H1 (cell line): ENCODE results near the gene KCND3. TPM values are rescaled to one million over a fixed set of nuclear protein-coding genes. Genes with fewer than 3 reads are reported as not detected.

ENCODE experiments used
- CTCF ChIA-PET: fragments of 300-600 bp; sonication (Branson Sonifier 250); formaldehyde crosslinking; loops from one replicate; lab custom pipeline; 2021; ENCODE audit not compliant: partially characterized antibody; lab: Charles Lee
- POLR2A ChIA-PET: fragments of 300-600 bp; sonication (Branson Sonifier 250); formaldehyde crosslinking; loops from one replicate; lab custom pipeline; 2021; ENCODE audit warnings: inconsistent platforms; ENCODE audit not compliant: partially characterized antibody; lab: Charles Lee
- DNase-seq, 2 experiments: peaks; one replicate each; pipeline versions ENCODE4 v3.0.0 to v3.0.0-alpha.2; 2010 to 2022; ENCODE audit warnings: low spot score in 2 of 2, low read depth in 1 of 2, mixed read lengths in 1 of 2
- FAIRE-seq: peaks from 2 replicates; lab custom pipeline; 2011; peaks lifted over from hg19 to GRCh38; lab: Jason Lieb, UNC
- H2AFZ ChIP-seq: 2 replicates; pipeline ENCODE4 v1.8.1; 2012; ENCODE audit warnings: low read length, inconsistent platforms
- H2AK5ac ChIP-seq: 2 replicates; pipeline ENCODE4 v1.6.1; 2013; ENCODE audit warnings: low read depth, low read length
- H2BK120ac ChIP-seq: replicated peaks from 2 replicates; pipeline ENCODE3; 2013; ENCODE audit warnings: low read depth, low read length, inconsistent platforms
- H2BK12ac ChIP-seq: 2 replicates; pipeline ENCODE4 v1.6.1; 2013; ENCODE audit warnings: low read depth, low read length
- H2BK15ac ChIP-seq: 2 replicates; pipeline ENCODE4 v1.6.1; 2013; ENCODE audit warnings: low read length
- H2BK20ac ChIP-seq: 2 replicates; pipeline ENCODE4 v1.6.1; 2013; ENCODE audit warnings: low read length
- H2BK5ac ChIP-seq: 2 replicates; pipeline ENCODE4 v1.6.1; 2013; ENCODE audit warnings: low read depth, low read length
- H3K14ac ChIP-seq: 2 replicates; pipeline ENCODE4 v1.6.1; 2013; ENCODE audit warnings: inconsistent platforms; ENCODE audit not compliant: insufficient read length
- H3K18ac ChIP-seq: 2 replicates; pipeline ENCODE4 v1.6.1; 2013; ENCODE audit warnings: low read length; ENCODE audit errors: extremely low read depth
- H3K23ac ChIP-seq: 2 replicates; pipeline ENCODE4 v1.6.1; 2013; ENCODE audit warnings: inconsistent platforms; ENCODE audit not compliant: insufficient read length
- H3K23me2 ChIP-seq: 2 replicates; pipeline ENCODE4 v1.6.1; 2013; ENCODE audit warnings: low read depth, low read length
- H3K27ac ChIP-seq: 2 replicates; pipeline ENCODE4 v1.6.1; 2011; ENCODE audit warnings: low read depth, low read length, inconsistent platforms
- H3K27me3 ChIP-seq, 4 experiments: replicated peaks in 1 of 4; 1 replicate in 1 of 4; 2 replicates in 3 of 4; pipeline versions ENCODE4 v1.6.1 to v1.8.1; 2011 to 2013; ENCODE audit warnings: low read length in 3 of 4, mild to moderate bottlenecking in 3 of 4, inconsistent platforms in 2 of 4, mixed read lengths in 2 of 4, moderate library complexity in 1 of 4; ENCODE audit not compliant: control insufficient read depth in 3 of 4, insufficient read depth in 3 of 4; ENCODE audit errors: extremely low read depth in 1 of 4
- H3K36me3 ChIP-seq, 4 experiments: 2 replicates each; pipeline versions ENCODE4 v1.6.1 to v1.8.1; 2011 to 2013; ENCODE audit warnings: mild to moderate bottlenecking in 4 of 4, low read length in 3 of 4, moderate library complexity in 2 of 4, control low read depth in 1 of 4, inconsistent platforms in 1 of 4; ENCODE audit not compliant: insufficient read depth in 4 of 4, control insufficient read depth in 2 of 4
- H3K4ac ChIP-seq: replicated peaks from 2 replicates; pipeline ENCODE3; 2013; ENCODE audit warnings: low read length, low read depth, mixed read lengths, inconsistent platforms; ENCODE audit not compliant: insufficient read length
- H3K4me1 ChIP-seq, 4 experiments: replicated peaks in 1 of 4; 1 replicate in 1 of 4; 2 replicates in 3 of 4; pipeline versions ENCODE4 v1.6.1 to v1.8.1; 2011 to 2013; ENCODE audit warnings: low read length in 3 of 4, inconsistent platforms in 2 of 4, mixed read lengths in 1 of 4; ENCODE audit not compliant: insufficient read depth in 4 of 4, control insufficient read depth in 3 of 4
- H3K4me2 ChIP-seq, 2 experiments: 2 replicates each; pipeline versions ENCODE4 v1.6.1 to v1.8.1; 2011 to 2013; ENCODE audit warnings: low read depth in 2 of 2, low read length in 2 of 2, control low read depth in 1 of 2, inconsistent platforms in 1 of 2, mild to moderate bottlenecking in 1 of 2; ENCODE audit not compliant: insufficient read depth in 1 of 2
- H3K4me3 ChIP-seq, 4 experiments: fragments of 200-600, 300-600 bp in 1 of 4; sonication (generic), shearing (Covaris generic), sonication (Bioruptor Twin) in 1 of 4; 2 replicates each; pipeline versions ENCODE4 v1.5.1 to v1.8.1; 2011 to 2016; ENCODE audit warnings: low read length in 4 of 4, low read depth in 3 of 4, control low read depth in 2 of 4, inconsistent platforms in 2 of 4, mild to moderate bottlenecking in 2 of 4, mixed read lengths in 1 of 4, moderate library complexity in 1 of 4; ENCODE audit not compliant: insufficient read depth in 2 of 4; ENCODE audit errors: extremely low read depth in 1 of 4
- H3K56ac ChIP-seq: replicated peaks from 2 replicates; pipeline ENCODE3; 2013; ENCODE audit warnings: low read depth, mild to moderate bottlenecking, mixed read lengths, low read length, inconsistent platforms; ENCODE audit not compliant: insufficient read length
- H3K79me1 ChIP-seq: 2 replicates; pipeline ENCODE4 v1.6.1; 2013; ENCODE audit warnings: low read depth, low read length, control low read depth
- H3K79me2 ChIP-seq, 2 experiments: 2 replicates each; pipeline versions ENCODE4 v1.6.1 to v1.8.1; 2012 to 2013; ENCODE audit warnings: low read length in 2 of 2, mild to moderate bottlenecking in 2 of 2, inconsistent platforms in 1 of 2; ENCODE audit not compliant: insufficient read depth in 2 of 2, control insufficient read depth in 1 of 2
- H3K9ac ChIP-seq, 4 experiments: replicated peaks in 1 of 4; 1 replicate in 1 of 4; 2 replicates in 3 of 4; pipeline versions ENCODE4 v1.6.1 to v1.8.1; 2011 to 2013; ENCODE audit warnings: low read depth in 3 of 4, low read length in 3 of 4, control low read depth in 2 of 4, mild to moderate bottlenecking in 2 of 4, moderate library complexity in 2 of 4, inconsistent platforms in 1 of 4; ENCODE audit errors: extremely low read depth in 1 of 4
- H3K9me3 ChIP-seq, 2 experiments: 2 replicates each; pipeline versions ENCODE4 v1.6.1 to v1.8.1; 2012 to 2013; ENCODE audit warnings: mild to moderate bottlenecking in 2 of 2, moderate library complexity in 2 of 2, control low read depth in 1 of 2, inconsistent platforms in 1 of 2, low read depth in 1 of 2, low read length in 1 of 2, mixed read lengths in 1 of 2; ENCODE audit not compliant: insufficient read depth in 2 of 2
- H4K20me1 ChIP-seq, 2 experiments: replicated peaks in 1 of 2; 2 replicates each; pipeline versions ENCODE3 to v1.8.1; 2011 to 2013; ENCODE audit warnings: inconsistent platforms in 2 of 2, low read length in 2 of 2, mild to moderate bottlenecking in 1 of 2; ENCODE audit not compliant: insufficient read depth in 2 of 2, control insufficient read depth in 1 of 2
- H4K5ac ChIP-seq: 2 replicates; pipeline ENCODE4 v1.6.1; 2013; ENCODE audit warnings: low read length, low read depth, mixed read lengths, inconsistent platforms; ENCODE audit not compliant: insufficient read length
- H4K8ac ChIP-seq: 2 replicates; pipeline ENCODE4 v1.8.0; 2013; ENCODE audit warnings: mild to moderate bottlenecking, moderate library complexity, low read length, inconsistent platforms; ENCODE audit not compliant: insufficient read depth; ENCODE audit errors: extremely low read depth
- H4K91ac ChIP-seq: replicated peaks from 2 replicates; pipeline ENCODE3; 2013; ENCODE audit warnings: low read length, mixed read lengths, inconsistent platforms; ENCODE audit not compliant: insufficient read length
- BRCA1 ChIP-seq: IDR thresholded peaks from 2 replicates; pipeline ENCODE4 v1.6.1; 2012; ENCODE audit warnings: low read depth, low read length, improper control_type of control experiment
- CBX8 ChIP-seq: fragments of 300-800, 300-1000 bp; sonication (generic); IDR thresholded peaks from 2 replicates; pipeline ENCODE4 v1.7.1; 2016; ENCODE audit warnings: low read depth, low read length, borderline replicate concordance
- GTF2F1 ChIP-seq: IDR thresholded peaks from 2 replicates; pipeline ENCODE4 v1.6.1; 2012; ENCODE audit warnings: low read depth, low read length, improper control_type of control experiment, borderline replicate concordance
- HDAC6 ChIP-seq: IDR thresholded peaks from one replicate; pipeline ENCODE4 v1.7.1; 2012; ENCODE audit warnings: low read depth, mild to moderate bottlenecking, inconsistent platforms, low read length, moderate library complexity
- SP2 ChIP-seq: IDR thresholded peaks from 2 replicates; pipeline ENCODE4 v1.6.1; 2012; ENCODE audit warnings: mild to moderate bottlenecking, low read length, inconsistent platforms
- SP4 ChIP-seq: IDR thresholded peaks from 2 replicates; pipeline ENCODE4 v1.6.1; 2012; ENCODE audit warnings: low read length, inconsistent platforms
- TBP ChIP-seq: IDR thresholded peaks from 2 replicates; pipeline ENCODE4 v1.6.1; 2011; ENCODE audit warnings: low read depth, low read length, improper control_type of control experiment
- TCF12 ChIP-seq: IDR thresholded peaks from 2 replicates; pipeline ENCODE4 v1.6.1; 2011; ENCODE audit warnings: low read depth, mild to moderate bottlenecking, low read length
- WGBS, 2 experiments: shearing (Covaris generic) in 1 of 2; methylation state at CpG; one replicate each; pipeline versions ENCODE4 v1.1.6 to v1.1.7; 2013 to 2015; ENCODE audit warnings: low lambda C conversion rate in 2 of 2, mixed read lengths in 2 of 2, inconsistent platforms in 1 of 2, low coverage in 1 of 2, missing lambda C conversion rate in 1 of 2; ENCODE audit not compliant: insufficient replicate concordance in 2 of 2, insufficient coverage in 1 of 2, insufficient read length in 1 of 2; ENCODE audit errors: extremely low coverage in 1 of 2, missing lambda C conversion rate in 1 of 2; 5-methylcytosine and 5-hydroxymethylcytosine counted together
- polyA plus RNA-seq, 7 experiments: library from polyadenylated mRNA; depleted of rRNA in 3 of 7; stranded (reverse) in 5 of 7; unstranded in 2 of 7; fragments of >200 nt in 5 of 7; fragments of 200-250 nt in 2 of 7; gene quantifications; 1 replicate in 5 of 7; 2 replicates in 1 of 7; 4 replicates in 1 of 7; pipeline versions ENCODE4 v1.2.1 to v1.2.3, GENCODE V29; 2011 to 2013; ENCODE audit warnings: missing spikeins in 2 of 7, mixed read lengths in 2 of 7
- total RNA-seq: library from RNA; stranded (reverse); fragmentation: NEBNext Ultra II Directional; extraction: Animal tissue kit (Norgen Biotek cat#: 25700); gene quantifications from 2 replicates; pipeline ENCODE4 v1.2.1, GENCODE V29; 2021
- TF ChIP-seq, protein P1 (sequence below): IDR thresholded peaks from 2 replicates; pipeline ENCODE4 v1.6.1; 2012; ENCODE audit warnings: low read length, inconsistent platforms
- TF ChIP-seq, protein P2 (sequence below): IDR thresholded peaks from 2 replicates; pipeline ENCODE4 v1.6.1; 2011; ENCODE audit warnings: low read depth, mild to moderate bottlenecking, low read length; ENCODE audit not compliant: insufficient read depth

Gene KCND3
- total and polyA plus RNA-seq, 2 of the 8 experiments (the other 6 are each of a cell fraction or from before 2014, with no cell fraction given), result 0.14 to 0.48 TPM

DNA sequence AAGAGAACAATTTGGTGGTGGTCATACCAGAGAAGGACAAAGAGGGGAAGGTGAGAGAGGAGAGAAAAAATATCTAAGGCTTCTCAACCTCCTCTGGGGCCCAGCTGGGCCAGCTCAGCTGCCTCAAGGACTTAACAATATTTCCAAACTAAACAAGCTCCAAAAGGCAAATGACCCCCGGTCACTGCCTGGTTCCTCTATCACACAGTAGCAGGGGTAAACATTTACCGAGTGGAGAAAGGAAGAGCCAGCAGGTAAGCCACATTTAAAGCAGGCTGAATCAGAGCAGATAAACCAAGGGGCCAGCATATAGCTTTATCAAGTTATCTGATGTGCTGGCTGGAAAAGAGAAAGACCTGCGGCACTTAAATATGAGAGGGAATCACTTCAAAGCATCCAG lies 102.1 kb downstream of the KCND3 start:
- no peaks in the 10 kb centered on the region for H4K20me1 ChIP-seq
- H3K23me2 ChIP-seq, result no peaks in the 10 kb centered on the region; the same call in 1 of the 2 replicates
- H3K9me3 ChIP-seq, result no peaks in the 10 kb centered on the region
- H4K8ac ChIP-seq, result no peak overlapping the region
- DNase-seq (no peak), FAIRE-seq (no peak)
- H3K4me3 ChIP-seq, result no peak overlapping the region
- H2BK15ac ChIP-seq, result no peak overlapping the region
- no peaks in the 10 kb centered on the region for H3K79me1 ChIP-seq
- no peak overlapping the region for H4K5ac ChIP-seq
- no peak overlapping the region for H2AK5ac ChIP-seq
- no peak overlapping the region for H2BK120ac ChIP-seq
- no peak overlapping the region for H2BK5ac ChIP-seq
- H3K4me1 ChIP-seq, result peaks cover 0 to 3% (median 0%) of the 10 kb centered on the region in 4 experiments; a peak in 3 of 7 replicates
- H2AFZ ChIP-seq, result no peak overlapping the region
- H3K9ac ChIP-seq, result no peak overlapping the region
- H3K14ac ChIP-seq, result no peak overlapping the region
- CTCF ChIA-PET, result no interaction called here
- no peaks in the 10 kb centered on the region for H3K36me3 ChIP-seq
- H3K56ac ChIP-seq, result no peak overlapping the region
- no peak overlapping the region for H3K23ac ChIP-seq
- no peak overlapping the region for H3K18ac ChIP-seq
- H2BK12ac ChIP-seq, result no peak overlapping the region
- WGBS, 2 experiments, result 86% methylated on average over 3 of the region's 3 CpGs; no CpG with 5 or more reads in 1 of the 2 experiments
- no peak overlapping the region for H3K4me2 ChIP-seq
- H2BK20ac ChIP-seq, result no peak overlapping the region
- H3K27me3 ChIP-seq, result no peaks in the 10 kb centered on the region
- no peak overlapping the region for H3K27ac ChIP-seq
- POLR2A ChIA-PET, result no interaction called here
- no peak overlapping the region for H4K91ac ChIP-seq
- no peaks in the 10 kb centered on the region for H3K79me2 ChIP-seq
- no peak overlapping the region for H3K4ac ChIP-seq
- TF ChIP-seq BRCA1, result no peak
- no peak for TF ChIP-seq TCF12
- TF ChIP-seq GTF2F1, result no peak
- no peak for TF ChIP-seq TBP
- no peak for TF ChIP-seq SP2
- TF ChIP-seq CBX8, result no peak
- no peak for TF ChIP-seq HDAC6
- TF ChIP-seq, protein P1, sequence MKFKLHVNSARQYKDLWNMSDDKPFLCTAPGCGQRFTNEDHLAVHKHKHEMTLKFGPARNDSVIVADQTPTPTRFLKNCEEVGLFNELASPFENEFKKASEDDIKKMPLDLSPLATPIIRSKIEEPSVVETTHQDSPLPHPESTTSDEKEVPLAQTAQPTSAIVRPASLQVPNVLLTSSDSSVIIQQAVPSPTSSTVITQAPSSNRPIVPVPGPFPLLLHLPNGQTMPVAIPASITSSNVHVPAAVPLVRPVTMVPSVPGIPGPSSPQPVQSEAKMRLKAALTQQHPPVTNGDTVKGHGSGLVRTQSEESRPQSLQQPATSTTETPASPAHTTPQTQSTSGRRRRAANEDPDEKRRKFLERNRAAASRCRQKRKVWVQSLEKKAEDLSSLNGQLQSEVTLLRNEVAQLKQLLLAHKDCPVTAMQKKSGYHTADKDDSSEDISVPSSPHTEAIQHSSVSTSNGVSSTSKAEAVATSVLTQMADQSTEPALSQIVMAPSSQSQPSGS, result no peak
- TF ChIP-seq, protein P2, sequence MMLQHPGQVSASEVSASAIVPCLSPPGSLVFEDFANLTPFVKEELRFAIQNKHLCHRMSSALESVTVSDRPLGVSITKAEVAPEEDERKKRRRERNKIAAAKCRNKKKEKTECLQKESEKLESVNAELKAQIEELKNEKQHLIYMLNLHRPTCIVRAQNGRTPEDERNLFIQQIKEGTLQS, result no peak
- no peak for TF ChIP-seq SP4
